Stomach (tissue), 4 donors: ENCODE data around the gene GUCY2F.

Source experiments
- EP300 ChIP-seq: sonication (generic); formaldehyde crosslinking; IDR thresholded peaks from one replicate; pipeline ENCODE4 v1.6.1; 2017; ENCODE audit warnings: antibody characterized with exemption
- POLR2A ChIP-seq, 4 donors: fragments of 450-650 bp; IDR thresholded peaks; one replicate each; pipeline ENCODE4 v1.6.1; 2016; ENCODE audit warnings: antibody characterized with exemption in 4 of 4, control low read depth in 2 of 4, mild to moderate bottlenecking in 1 of 4, moderate library complexity in 1 of 4
- TF ChIP-seq, protein P1 (sequence below), 7 experiments: fragments of 450-650 bp in 4 of 7; fragments of 200-600 bp in 3 of 7; sonication (generic) in 3 of 7; IDR thresholded peaks; one replicate each; pipeline ENCODE4 v1.5.1; 2016 to 2019; ENCODE audit warnings: antibody characterized with exemption in 7 of 7, control low read depth in 2 of 7, mild to moderate bottlenecking in 1 of 7

GRCh38 chrX:109346491-109346890 is 135.4 kb downstream of the GUCY2F start:
- TF ChIP-seq POLR2A (IDR thresholded peaks at IDR 0.05) (no peak), EP300 (no peak)
- TF ChIP-seq, protein P1, sequence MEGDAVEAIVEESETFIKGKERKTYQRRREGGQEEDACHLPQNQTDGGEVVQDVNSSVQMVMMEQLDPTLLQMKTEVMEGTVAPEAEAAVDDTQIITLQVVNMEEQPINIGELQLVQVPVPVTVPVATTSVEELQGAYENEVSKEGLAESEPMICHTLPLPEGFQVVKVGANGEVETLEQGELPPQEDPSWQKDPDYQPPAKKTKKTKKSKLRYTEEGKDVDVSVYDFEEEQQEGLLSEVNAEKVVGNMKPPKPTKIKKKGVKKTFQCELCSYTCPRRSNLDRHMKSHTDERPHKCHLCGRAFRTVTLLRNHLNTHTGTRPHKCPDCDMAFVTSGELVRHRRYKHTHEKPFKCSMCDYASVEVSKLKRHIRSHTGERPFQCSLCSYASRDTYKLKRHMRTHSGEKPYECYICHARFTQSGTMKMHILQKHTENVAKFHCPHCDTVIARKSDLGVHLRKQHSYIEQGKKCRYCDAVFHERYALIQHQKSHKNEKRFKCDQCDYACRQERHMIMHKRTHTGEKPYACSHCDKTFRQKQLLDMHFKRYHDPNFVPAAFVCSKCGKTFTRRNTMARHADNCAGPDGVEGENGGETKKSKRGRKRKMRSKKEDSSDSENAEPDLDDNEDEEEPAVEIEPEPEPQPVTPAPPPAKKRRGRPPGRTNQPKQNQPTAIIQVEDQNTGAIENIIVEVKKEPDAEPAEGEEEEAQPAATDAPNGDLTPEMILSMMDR (IDR thresholded peaks at IDR 0.05), result no peak
